Measurements from ENCODE around the gene SPRR1B.
A peak's percentile ranks its signal among the peaks of the same experiment; 100 is the strongest.

The SPRR1B gene

GRCh38 chr1:153032677-153033308 lies 1.8 kb downstream of the SPRR1B start:
- peak; percentile 98 for ATAC-seq
- TF ChIP-seq BACH2 (CRISPR knock-in tag; IDR thresholded peaks at IDR 0.05; ENCODE audit: borderline replicate concordance) = no peak
- TF ChIP-seq TCF4 (CRISPR knock-in tag; IDR thresholded peaks at IDR 0.05; ENCODE audit: borderline replicate concordance) = no peak
- no peak for TF ChIP-seq POU6F1 (CRISPR knock-in tag; IDR thresholded peaks at IDR 0.05; ENCODE audit: borderline replicate concordance, low read depth)
- no peak for TF ChIP-seq OSR1 (CRISPR knock-in tag; IDR thresholded peaks at IDR 0.05)
- TF ChIP-seq ZNF565 (CRISPR knock-in tag; conservative IDR thresholded peaks at IDR 0.05; ENCODE audit: low read depth) = no peak
- no peak for TF ChIP-seq ZFP3 (CRISPR knock-in tag; IDR thresholded peaks at IDR 0.05)
- TF ChIP-seq TSHZ2 (CRISPR knock-in tag; IDR thresholded peaks at IDR 0.05) = no peak
- TF ChIP-seq CSRNP3 (CRISPR knock-in tag; IDR thresholded peaks at IDR 0.05) = no peak
- no peak for TF ChIP-seq ZFP30 (CRISPR knock-in tag; IDR thresholded peaks at IDR 0.05)
- no peak for TF ChIP-seq ESRRG (CRISPR knock-in tag; IDR thresholded peaks at IDR 0.05)
- TF ChIP-seq ZNF8 (CRISPR knock-in tag; IDR thresholded peaks at IDR 0.05) = no peak
- TF ChIP-seq ARNTL (CRISPR knock-in tag; IDR thresholded peaks at IDR 0.05; ENCODE audit: borderline replicate concordance, low read depth) = no peak

GRCh38 chr1:153035211-153035610 lies 4.2 kb downstream of the SPRR1B start:
- TF ChIP-seq ZFP30 (CRISPR knock-in tag; IDR thresholded peaks at IDR 0.05) (no peak), ZNF565 (CRISPR knock-in tag; conservative IDR thresholded peaks at IDR 0.05; ENCODE audit: low read depth) (no peak), PPARA (CRISPR knock-in tag; IDR thresholded peaks at IDR 0.05; ENCODE audit: borderline replicate concordance) (no peak)
- ATAC-seq = no peak

GRCh38 chr1:153040950-153041631 lies 10.1 kb downstream of the SPRR1B start, which contains the start of gene SPRR2D:
Gene SPRR2D (minus strand): TSS chr1:153041120. CDS start chr1:153040346, 774 bp downstream.
- no peak for ATAC-seq
- TF ChIP-seq PPARA (CRISPR knock-in tag; IDR thresholded peaks at IDR 0.05; ENCODE audit: borderline replicate concordance) (no peak), ZNF8 (CRISPR knock-in tag; IDR thresholded peaks at IDR 0.05) (no peak)

GRCh38 chr1:153049211-153049610 lies 18.2 kb downstream of the SPRR1B start:
- ATAC-seq = no peak
- TF ChIP-seq TCF4 (CRISPR knock-in tag; IDR thresholded peaks at IDR 0.05; ENCODE audit: borderline replicate concordance) (no peak), ESRRG (CRISPR knock-in tag; IDR thresholded peaks at IDR 0.05) (no peak), ARNTL (CRISPR knock-in tag; IDR thresholded peaks at IDR 0.05; ENCODE audit: borderline replicate concordance, low read depth) (no peak), PATZ1 (CRISPR knock-in tag; IDR thresholded peaks at IDR 0.05; ENCODE audit: borderline replicate concordance) (no peak), ZNF8 (CRISPR knock-in tag; IDR thresholded peaks at IDR 0.05) (no peak), ZFP3 (CRISPR knock-in tag; IDR thresholded peaks at IDR 0.05) (no peak), ISL1 (CRISPR knock-in tag; IDR thresholded peaks at IDR 0.05) (no peak), GLIS3 (CRISPR knock-in tag; IDR thresholded peaks at IDR 0.05) (no peak), CSDC2 (CRISPR knock-in tag; IDR thresholded peaks at IDR 0.05) (no peak), BACH2 (CRISPR knock-in tag; IDR thresholded peaks at IDR 0.05; ENCODE audit: borderline replicate concordance) (no peak), OSR1 (CRISPR knock-in tag; IDR thresholded peaks at IDR 0.05) (no peak), CREB5 (CRISPR knock-in tag; IDR thresholded peaks at IDR 0.05; ENCODE audit: low read depth) (no peak), TSHZ2 (CRISPR knock-in tag; IDR thresholded peaks at IDR 0.05) (no peak), RARB (CRISPR knock-in tag; IDR thresholded peaks at IDR 0.05) (no peak), ZNF70 (CRISPR knock-in tag; IDR thresholded peaks at IDR 0.05) (no peak)

Measured in SK-N-SH treated with all-trans-retinoic acid at 6 μM for 48 hours (cell line).